ENCODE results near the gene CACNG4.

The CACNG4 gene

DNA sequence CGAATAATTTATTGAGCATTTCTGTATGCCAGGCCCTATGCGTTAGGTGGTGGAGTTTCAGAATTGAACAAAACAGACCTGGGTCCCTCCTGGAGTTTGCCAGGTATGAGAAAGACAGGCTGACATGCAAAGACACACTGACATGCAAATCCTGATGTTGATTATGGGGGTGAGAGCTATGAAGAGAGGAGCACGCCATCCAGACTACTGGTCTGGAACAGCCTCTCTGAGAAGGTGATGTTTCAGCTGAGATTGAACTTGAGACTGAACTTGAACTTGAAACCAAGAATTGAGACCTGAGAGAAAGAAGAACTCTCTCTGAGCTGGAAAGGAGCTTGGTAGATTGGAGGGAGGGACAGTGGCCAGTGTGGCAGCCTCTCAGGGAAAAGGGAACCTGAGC lies 14.2 kb upstream of the CACNG4 start:
- no peaks in the 10 kb centered on the region for H3K27me3 ChIP-seq (ENCODE audit: insufficient read depth, low read depth, severe bottlenecking)
- no peak overlapping the region for H3K27ac ChIP-seq
- H3K4me3 ChIP-seq (ENCODE audit: low read depth, low read length), result no peak overlapping the region
- H3K9me3 ChIP-seq (ENCODE audit: severe bottlenecking), result no peaks in the 10 kb centered on the region
- no peak for TF ChIP-seq CTCF (IDR thresholded peaks at IDR 0.05; ENCODE audit: low read depth, low read length)
- no peaks in the 10 kb centered on the region for H3K36me3 ChIP-seq
- DNase-seq, result no peak

GRCh38 chr17:66950886-66951604 lies 13.5 kb upstream of the CACNG4 start:
- no peak for DNase-seq
- no peaks in the 10 kb centered on the region for H3K27me3 ChIP-seq (ENCODE audit: insufficient read depth, low read depth, severe bottlenecking)
- H3K36me3 ChIP-seq, result no peaks in the 10 kb centered on the region
- no peaks in the 10 kb centered on the region for H3K9me3 ChIP-seq (ENCODE audit: severe bottlenecking)
- H3K4me3 ChIP-seq (ENCODE audit: low read depth, low read length), result no peak overlapping the region
- H3K27ac ChIP-seq, result no peak overlapping the region
- TF ChIP-seq CTCF (IDR thresholded peaks at IDR 0.05; ENCODE audit: low read depth, low read length), result no peak

- Histone ChIP-seq H3K9me3 (ENCODE audit: severe bottlenecking) (no peaks in the 10 kb centered on the region), H3K4me3 (ENCODE audit: low read depth, low read length) (no peak overlapping the region), H3K27me3 (ENCODE audit: insufficient read depth, low read depth, severe bottlenecking) (no peaks in the 10 kb centered on the region), H3K36me3 (no peaks in the 10 kb centered on the region), H3K27ac (no peak overlapping the region)
- no peak for TF ChIP-seq CTCF (IDR thresholded peaks at IDR 0.05; ENCODE audit: low read depth, low read length)
- no peak for DNase-seq
Observed at GRCh38 chr17:66951605-66951953, 12.9 kb upstream of the CACNG4 start.

GRCh38 chr17:66952031-66952524 lies 12.4 kb upstream of the CACNG4 start:
- Histone ChIP-seq H3K4me3 (ENCODE audit: low read depth, low read length) (no peak overlapping the region), H3K27me3 (ENCODE audit: insufficient read depth, low read depth, severe bottlenecking) (no peaks in the 10 kb centered on the region), H3K9me3 (ENCODE audit: severe bottlenecking) (no peaks in the 10 kb centered on the region), H3K36me3 (no peaks in the 10 kb centered on the region), H3K27ac (no peak overlapping the region)
- DNase-seq, result no peak
- TF ChIP-seq CTCF (IDR thresholded peaks at IDR 0.05; ENCODE audit: low read depth, low read length), result no peak

DNA sequence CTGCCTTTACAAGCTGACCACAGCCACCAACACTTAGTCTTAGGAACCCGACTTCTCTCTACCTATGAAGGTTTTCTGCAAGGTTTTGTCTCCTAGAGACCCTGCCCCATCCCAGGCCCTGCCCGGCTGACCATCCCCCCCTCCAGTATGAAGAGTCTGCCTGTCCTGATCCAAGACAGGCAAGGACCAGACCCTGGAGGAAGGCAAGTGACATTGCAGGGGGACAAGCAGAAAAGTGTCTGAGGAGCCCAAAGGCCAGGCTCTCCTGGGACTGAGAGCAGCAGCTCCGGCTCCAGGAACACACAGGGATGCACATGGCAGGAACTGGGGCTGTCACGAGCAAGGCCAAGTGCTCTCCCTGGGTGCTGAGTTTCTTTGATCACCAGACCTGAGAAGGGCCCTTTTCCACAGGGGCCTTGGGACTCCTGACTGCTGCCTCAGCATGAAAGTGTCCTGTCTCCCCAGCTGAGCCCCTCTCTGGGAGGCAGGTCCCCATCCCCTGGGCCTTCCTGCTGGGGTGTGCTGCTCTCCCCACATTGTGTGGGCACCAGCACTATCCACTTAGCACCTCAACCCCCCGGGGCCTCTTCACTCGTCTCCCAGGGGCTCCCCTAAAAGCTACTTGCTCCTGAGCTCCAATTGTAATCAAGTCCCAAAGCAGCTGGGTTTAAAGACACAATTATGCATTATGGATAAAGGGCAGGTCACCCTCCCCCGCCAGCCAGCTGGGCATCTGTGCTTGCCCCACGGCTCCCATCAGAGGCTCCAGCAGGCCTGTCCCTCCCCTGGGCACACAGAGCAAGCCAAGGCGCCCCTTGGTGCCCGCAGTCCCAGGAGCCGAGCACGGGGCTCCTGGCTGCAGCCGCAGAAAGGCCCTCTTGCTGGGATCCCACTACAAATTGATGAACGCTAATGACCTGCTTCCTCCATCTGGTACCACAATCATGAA lies 11.6 kb upstream of the CACNG4 start:
- no peaks in the 10 kb centered on the region for H3K27me3 ChIP-seq (ENCODE audit: insufficient read depth, low read depth, severe bottlenecking)
- TF ChIP-seq CTCF (IDR thresholded peaks at IDR 0.05; ENCODE audit: low read depth, low read length), result no peak

More for the DNA sequence above, 11.6 kb upstream of the CACNG4 start:
- DNase-seq, result no peak
- Histone ChIP-seq H3K27ac (no peak overlapping the region), H3K36me3 (no peaks in the 10 kb centered on the region), H3K4me3 (ENCODE audit: low read depth, low read length) (no peak overlapping the region), H3K9me3 (ENCODE audit: severe bottlenecking) (no peaks in the 10 kb centered on the region)
